ENCODE data around the gene ID1.

Gene ID1

GRCh38 chr20:31605031-31605901, at the start of gene ID1:
ID1 (plus strand) TSS chr20:31605289; CDS start chr20:31605388, 99 bp downstream.
- peak; percentile 91 for DNase-seq

GRCh38 chr20:31559704-31560093, 45.4 kb upstream of the ID1 start:
- no peak for DNase-seq

GRCh38 chr20:31560094-31560745, 44.9 kb upstream of the ID1 start:
- peak; percentile 75 for DNase-seq

GRCh38 chr20:31560746-31561598, 44.1 kb upstream of the ID1 start:
- DNase-seq, result peak; percentile 25

GRCh38 chr20:31562241-31562640, 42.8 kb upstream of the ID1 start:
- no peak for DNase-seq

- no peak for DNase-seq
Observed at GRCh38 chr20:31564284-31564683, 40.8 kb upstream of the ID1 start.

GRCh38 chr20:31565699-31566318, 39.3 kb upstream of the ID1 start:
- DNase-seq, result no peak

- DNase-seq, result no peak
Observed at GRCh38 chr20:31566319-31566657, 38.8 kb upstream of the ID1 start.

- DNase-seq, result no peak
Observed at GRCh38 chr20:31566658-31567379, 38.3 kb upstream of the ID1 start.

- DNase-seq, result no peak
Observed at GRCh38 chr20:31567380-31567720, 37.7 kb upstream of the ID1 start.

- DNase-seq, result no peak
Observed at GRCh38 chr20:31568041-31568731, 36.9 kb upstream of the ID1 start.

- DNase-seq, result no peak
Observed at GRCh38 chr20:31568773-31569162, 36.3 kb upstream of the ID1 start.

GRCh38 chr20:31569163-31570020, 35.7 kb upstream of the ID1 start:
- peak; percentile 62 for DNase-seq

GRCh38 chr20:31570021-31570463, 35.0 kb upstream of the ID1 start:
- DNase-seq, result no peak

- no peak for DNase-seq
Observed at GRCh38 chr20:31570735-31571617, 34.1 kb upstream of the ID1 start.

GRCh38 chr20:31572042-31572700, 32.9 kb upstream of the ID1 start:
- no peak for DNase-seq

GRCh38 chr20:31572701-31573554, 32.2 kb upstream of the ID1 start:
- peak; percentile 87 for DNase-seq
